GM12878 (cell line): Measurements from ENCODE around the gene SRSF12. TPM values are rescaled to one million over a fixed set of nuclear protein-coding genes. Genes with fewer than 3 reads are reported as not detected.

Experiments
- ATAC-seq: fragments of 200-7000 bp; cut with Tn5 transposase; 3 replicates; pipeline ENCODE4 v1.9.1; 2020; ENCODE audit warnings: mild to moderate bottlenecking, moderate library complexity
- BruUV-seq: library from RNA; stranded (reverse); fragments of 400-500 nt; replicated peaks from 2 replicates; lab custom pipeline; 2021; lab: Mats Ljungman, UMichigan
- CTCF ChIA-PET: fragments of 300-600 bp; sonication (Branson Sonifier 250); formaldehyde crosslinking; extraction: SDS; loops from one replicate; lab custom pipeline; 2021; ENCODE audit warnings: inconsistent platforms; lab: Yijun Ruan, JAX
- POLR2A ChIA-PET: fragments of 350-600 bp; formaldehyde crosslinking; extraction: SDS; loops from one replicate; lab custom pipeline; 2021; ENCODE audit warnings: inconsistent platforms; lab: Charles Lee
- RAD21 ChIA-PET: fragments of 300-600 bp; sonication (Branson Sonifier 250); formaldehyde crosslinking; loops from one replicate; lab custom pipeline; 2023; ENCODE audit warnings: antibody characterized with exemption; ENCODE audit not compliant: unreplicated experiment; lab: Charles Lee
- SMC1A ChIA-PET: fragments of 300-600 bp; sonication (Branson Sonifier 250); formaldehyde crosslinking; loops from one replicate; lab custom pipeline; 2023; ENCODE audit not compliant: unreplicated experiment, uncharacterized antibody; lab: Charles Lee
- DNase-seq: peaks from one replicate; pipeline ENCODE4 v3.0.0-alpha.2; 2011; ENCODE audit warnings: low read depth, low spot score
- FAIRE-seq: peaks from 3 replicates; lab custom pipeline; 2011; peaks lifted over from hg19 to GRCh38; lab: Jason Lieb, UNC
- H2AFZ ChIP-seq: 2 replicates; pipeline ENCODE4 v1.6.0; 2011; ENCODE audit warnings: low read depth, low read length, control low read depth; ENCODE audit not compliant: control insufficient read depth
- H3K27ac ChIP-seq: 2 replicates; pipeline ENCODE4 v1.5.1; 2011; ENCODE audit warnings: control low read depth; ENCODE audit not compliant: control insufficient read depth, insufficient read depth
- H3K27me3 ChIP-seq, 2 experiments: replicated peaks in 1 of 2; 2 replicates each; pipeline versions ENCODE4 v1.6.0 to v1.6.1; 2011; ENCODE audit warnings: low read length in 1 of 2; ENCODE audit not compliant: control insufficient read depth in 2 of 2, insufficient read depth in 2 of 2
- H3K36me3 ChIP-seq, 2 experiments: 2 replicates each; pipeline ENCODE4 v1.5.1; 2011; ENCODE audit warnings: low read length in 1 of 2; ENCODE audit not compliant: control insufficient read depth in 2 of 2, insufficient read depth in 2 of 2
- H3K4me1 ChIP-seq: 2 replicates; pipeline ENCODE4 v1.6.1; 2011; ENCODE audit warnings: mild to moderate bottlenecking, low read length, moderate library complexity, mixed read lengths; ENCODE audit not compliant: control insufficient read depth, insufficient read depth
- H3K4me2 ChIP-seq: 2 replicates; pipeline ENCODE4 v1.6.0; 2011; ENCODE audit warnings: control low read depth; ENCODE audit not compliant: control insufficient read depth, insufficient read depth
- H3K4me3 ChIP-seq: fragments of 200-600 bp; sonication (generic); 2 replicates; pipeline ENCODE4 v1.5.1; 2016
- H3K79me2 ChIP-seq: 2 replicates; pipeline ENCODE4 v1.6.0; 2011; ENCODE audit warnings: low read length; ENCODE audit not compliant: control insufficient read depth, insufficient read depth
- H3K9ac ChIP-seq: 2 replicates; pipeline ENCODE4 v1.8.0; 2011; ENCODE audit warnings: low read length, control low read depth, mixed read lengths; ENCODE audit not compliant: control insufficient read depth, insufficient read depth
- H3K9me3 ChIP-seq: replicated peaks from 3 replicates; pipeline ENCODE4 v1.5.1; 2011; ENCODE audit warnings: mild to moderate bottlenecking, low read length; ENCODE audit not compliant: control insufficient read depth, insufficient read depth
- H4K20me1 ChIP-seq: 2 replicates; pipeline ENCODE4 v1.6.0; 2011; ENCODE audit not compliant: control insufficient read depth, insufficient read depth
- CBFB ChIP-seq: IDR thresholded peaks from 2 replicates; pipeline ENCODE4 v1.6.1; 2016; ENCODE audit warnings: antibody characterized with exemption, low read depth
- CEBPZ ChIP-seq: fragments of 150-350 bp; IDR thresholded peaks from 2 replicates; pipeline ENCODE4 v1.6.1; 2016; ENCODE audit warnings: low read depth, low read length
- ETV6 ChIP-seq, 2 experiments: fragments of 450-650 bp in 1 of 2; IDR thresholded peaks in 1 of 2; conservative IDR thresholded peaks in 1 of 2; 2 replicates each; pipeline ENCODE4 v1.6.1; 2014; ENCODE audit warnings: antibody characterized with exemption in 1 of 2, borderline replicate concordance in 1 of 2, low read depth in 1 of 2, mild to moderate bottlenecking in 1 of 2, moderate library complexity in 1 of 2
- HDGF ChIP-seq: fragments of 450-650 bp; IDR thresholded peaks from 2 replicates; pipeline ENCODE4 v1.6.1; 2016; ENCODE audit warnings: antibody characterized with exemption
- MXI1 ChIP-seq: fragments of 150-350 bp; IDR thresholded peaks from 2 replicates; pipeline ENCODE4 v1.6.1; 2011; ENCODE audit warnings: low read depth, mild to moderate bottlenecking, inconsistent platforms, low read length, improper control_type of control experiment
- POLR2AphosphoS2 ChIP-seq: IDR thresholded peaks from 2 replicates; pipeline ENCODE4 v1.6.1; 2011; ENCODE audit warnings: low read depth, mild to moderate bottlenecking, low read length, improper control_type of control experiment, moderate library complexity
- RAD51 ChIP-seq: fragments of 450-650 bp; IDR thresholded peaks from 2 replicates; pipeline ENCODE4 v1.6.1; 2016; ENCODE audit warnings: moderate library complexity, mild to moderate bottlenecking, inconsistent platforms
- TCF3 ChIP-seq: IDR thresholded peaks from 2 replicates; pipeline ENCODE4 v1.6.1; 2012; ENCODE audit warnings: low read depth, mild to moderate bottlenecking, low read length, borderline replicate concordance; ENCODE audit not compliant: insufficient read depth
- ZNF384 ChIP-seq: IDR thresholded peaks from 2 replicates; pipeline ENCODE4 v1.6.1; 2012; ENCODE audit warnings: low read depth, mild to moderate bottlenecking, low read length, improper control_type of control experiment, borderline replicate concordance
- WGBS: methylation state at CpG from one replicate; pipeline ENCODE4 v1.1.6; 2016; ENCODE audit warnings: low lambda C conversion rate; ENCODE audit not compliant: insufficient replicate concordance, insufficient coverage; ENCODE audit errors: missing lambda C conversion rate; 5-methylcytosine and 5-hydroxymethylcytosine counted together
- in situ Hi-C: fragments of 300-500 bp; cut with MboI; formaldehyde crosslinking; loops from 9 replicates; pipeline ENCODE4 v1.14.3; 2018; ENCODE audit warnings: mixed read lengths
- intact Hi-C: fragments of 100-400 bp; cut with micrococcal nuclease; formaldehyde crosslinking; loops from one replicate; pipeline ENCODE4 v1.14.2; 2022; ENCODE audit not compliant: unreplicated experiment
- polyA plus RNA-seq, 11 experiments: library from polyadenylated mRNA; depleted of rRNA in 4 of 11; unstranded in 6 of 11; stranded (reverse) in 5 of 11; fragments of >200 nt; fragmentation: Nextera tagmentation in 4 of 11; fragmentation: Illumina TruSeq in 1 of 11; extraction: Ambion mirVana in 4 of 11; extraction: Trizol in 1 of 11; gene quantifications; 1 replicate in 1 of 11; 2 replicates in 10 of 11; pipeline versions ENCODE4 v1.2.1 to v1.2.3, GENCODE V29; 2011 to 2016; ENCODE audit warnings: inconsistent platforms in 2 of 11, missing spikeins in 2 of 11, low read depth in 1 of 11
- total RNA-seq, 4 experiments: library from RNA; depleted of rRNA in 3 of 4; stranded (reverse); fragments of >200 nt in 3 of 4; fragmentation: Illumina TruSeq in 1 of 4; extraction: Trizol in 1 of 4; gene quantifications; 2 replicates each; pipeline versions ENCODE4 v1.2.1 to v1.2.3, GENCODE V29; 2013 to 2021
- TF ChIP-seq, protein P1 (sequence below): IDR thresholded peaks from 2 replicates; pipeline ENCODE4 v1.6.1; 2012; ENCODE audit warnings: low read depth, low read length, improper control_type of control experiment
- TF ChIP-seq, protein P2 (sequence below): IDR thresholded peaks from 2 replicates; pipeline ENCODE4 v1.6.1; 2011; ENCODE audit warnings: low read depth, low read length, improper control_type of control experiment, borderline replicate concordance
- TF ChIP-seq, protein P3 (sequence below): fragments of 450-650 bp; IDR thresholded peaks from 2 replicates; pipeline ENCODE4 v1.6.1; 2018; ENCODE audit warnings: mild to moderate bottlenecking, low read depth, moderate library complexity; ENCODE audit not compliant: partially characterized antibody

Gene SRSF12
- total and polyA plus RNA-seq, 10 of the 15 experiments (the other 5 are each of a cell fraction or from before 2014, with no cell fraction given), result 0.03 to 0.23 TPM; not detected in 8

GRCh38 chr6:89048288-89048923 lies 69.5 kb downstream of the SRSF12 start (continued):
- no peak for TF ChIP-seq CEBPZ

- no peak overlapping the region for H3K9ac ChIP-seq
- WGBS, result 20% methylated on average over 4 of the region's 4 CpGs
- SMC1A ChIA-PET, result interaction anchor here (0.9 kb wide), 1 partner anchor 20 kb away, joined by 3 read pairs; no protein-coding TSS in a partner anchor
- DNase-seq (no peak), FAIRE-seq (no peak), ATAC-seq (no peak)
- intact Hi-C loops (no loop called here), in situ Hi-C loops (no loop called here)
- H3K27me3 ChIP-seq, result no peaks in the 10 kb centered on the region
- BruUV-seq, result no TSS peak
- no peaks in the 10 kb centered on the region for H3K36me3 ChIP-seq
- no peaks in the 10 kb centered on the region for H3K9me3 ChIP-seq
- H3K4me3 ChIP-seq, result no peak overlapping the region
- POLR2A ChIA-PET, result no interaction called here
- no peaks in the 10 kb centered on the region for H3K79me2 ChIP-seq
- H3K4me2 ChIP-seq, result no peak overlapping the region
- CTCF ChIA-PET, result interaction anchor here (1.3 kb wide), 1 partner anchor 12 kb away, joined by 3 read pairs; no protein-coding TSS in a partner anchor
- RAD21 ChIA-PET, result no interaction called here
- H2AFZ ChIP-seq, result no peak overlapping the region
- H4K20me1 ChIP-seq, result no peaks in the 10 kb centered on the region
- H3K4me1 ChIP-seq, result peaks cover 5% of the 10 kb centered on the region; the same call in 1 of the 2 replicates
- no peak overlapping the region for H3K27ac ChIP-seq
- TF ChIP-seq, protein P1, sequence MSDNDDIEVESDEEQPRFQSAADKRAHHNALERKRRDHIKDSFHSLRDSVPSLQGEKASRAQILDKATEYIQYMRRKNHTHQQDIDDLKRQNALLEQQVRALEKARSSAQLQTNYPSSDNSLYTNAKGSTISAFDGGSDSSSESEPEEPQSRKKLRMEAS, result no peak
- TF ChIP-seq, protein P2, sequence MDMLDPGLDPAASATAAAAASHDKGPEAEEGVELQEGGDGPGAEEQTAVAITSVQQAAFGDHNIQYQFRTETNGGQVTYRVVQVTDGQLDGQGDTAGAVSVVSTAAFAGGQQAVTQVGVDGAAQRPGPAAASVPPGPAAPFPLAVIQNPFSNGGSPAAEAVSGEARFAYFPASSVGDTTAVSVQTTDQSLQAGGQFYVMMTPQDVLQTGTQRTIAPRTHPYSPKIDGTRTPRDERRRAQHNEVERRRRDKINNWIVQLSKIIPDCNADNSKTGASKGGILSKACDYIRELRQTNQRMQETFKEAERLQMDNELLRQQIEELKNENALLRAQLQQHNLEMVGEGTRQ, result no peak
- TF ChIP-seq, protein P3, sequence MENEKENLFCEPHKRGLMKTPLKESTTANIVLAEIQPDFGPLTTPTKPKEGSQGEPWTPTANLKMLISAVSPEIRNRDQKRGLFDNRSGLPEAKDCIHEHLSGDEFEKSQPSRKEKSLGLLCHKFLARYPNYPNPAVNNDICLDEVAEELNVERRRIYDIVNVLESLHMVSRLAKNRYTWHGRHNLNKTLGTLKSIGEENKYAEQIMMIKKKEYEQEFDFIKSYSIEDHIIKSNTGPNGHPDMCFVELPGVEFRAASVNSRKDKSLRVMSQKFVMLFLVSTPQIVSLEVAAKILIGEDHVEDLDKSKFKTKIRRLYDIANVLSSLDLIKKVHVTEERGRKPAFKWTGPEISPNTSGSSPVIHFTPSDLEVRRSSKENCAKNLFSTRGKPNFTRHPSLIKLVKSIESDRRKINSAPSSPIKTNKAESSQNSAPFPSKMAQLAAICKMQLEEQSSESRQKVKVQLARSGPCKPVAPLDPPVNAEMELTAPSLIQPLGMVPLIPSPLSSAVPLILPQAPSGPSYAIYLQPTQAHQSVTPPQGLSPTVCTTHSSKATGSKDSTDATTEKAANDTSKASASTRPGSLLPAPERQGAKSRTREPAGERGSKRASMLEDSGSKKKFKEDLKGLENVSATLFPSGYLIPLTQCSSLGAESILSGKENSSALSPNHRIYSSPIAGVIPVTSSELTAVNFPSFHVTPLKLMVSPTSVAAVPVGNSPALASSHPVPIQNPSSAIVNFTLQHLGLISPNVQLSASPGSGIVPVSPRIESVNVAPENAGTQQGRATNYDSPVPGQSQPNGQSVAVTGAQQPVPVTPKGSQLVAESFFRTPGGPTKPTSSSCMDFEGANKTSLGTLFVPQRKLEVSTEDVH, result no peak
- TF ChIP-seq ETV6 (conservative IDR thresholded peaks at IDR 0.05 in 1 of 2, IDR thresholded peaks at IDR 0.05 in 1 of 2; ENCODE audit: borderline replicate concordance in 1 of 2, low read depth in 1 of 2), result no peak
- TF ChIP-seq POLR2AphosphoS2, result no peak
- no peak for TF ChIP-seq MXI1
- no peak for TF ChIP-seq RAD51
- TF ChIP-seq HDGF, result no peak
- TF ChIP-seq ZNF384, result no peak
- no peak for TF ChIP-seq CBFB
- TF ChIP-seq TCF3, result no peak
Observed at GRCh38 chr6:89047473-89047872, 70.4 kb downstream of the SRSF12 start.
